ENCODE measurements around the gene MEAF6. TPM values are rescaled to one million over a fixed set of nuclear protein-coding genes. Genes with fewer than 3 reads are reported as not detected.
"Not testable (repeated sequence)": the region's sequence is repeated elsewhere in the genome, so short reads cannot be mapped to it uniquely, and the experiment has no call there.

Gene MEAF6
- total RNA-seq, 2 donors from 2014 or later, result 50.4 to 51.7 TPM

GRCh38 chr1:37533317-37534093 lies 18.9 kb upstream of the MEAF6 start:
- no peaks in the 10 kb centered on the region for H3K27me3 ChIP-seq (ENCODE audit: control insufficient read depth, insufficient read depth, low read length, poor library complexity, severe bottlenecking)
- H3K9me3 ChIP-seq (ENCODE audit: control insufficient read depth, low read length), result no peaks in the 10 kb centered on the region
- Mint-ChIP-seq H3K27ac (no peak overlapping the region), H3K9me3 (no peaks in the 10 kb centered on the region), H3K36me3 (ENCODE audit: low read depth) (peaks cover 43% of the 10 kb centered on the region), H3K4me1 (no peaks in the 10 kb centered on the region), H3K4me3 (no peak overlapping the region), H3K27me3 (ENCODE audit: insufficient read depth) (no peaks in the 10 kb centered on the region)
- no peaks in the 10 kb centered on the region for H3K4me1 ChIP-seq (ENCODE audit: control insufficient read depth, insufficient read depth, low read length)
- H3K4me3 ChIP-seq (ENCODE audit: low read length), result no peak overlapping the region
- no peak for DNase-seq
- TF ChIP-seq CTCF (conservative IDR thresholded peaks at IDR 0.05), result no peak
- no peak overlapping the region for H3K27ac ChIP-seq (ENCODE audit: low read depth, low read length)
- no peak overlapping the region for H3K9ac ChIP-seq (ENCODE audit: extremely low read depth, low read length, poor library complexity, severe bottlenecking)
- WGBS, 2 experiments (ENCODE audit: insufficient coverage in 1 of 2, insufficient read length in 1 of 2), result 93 to 94% methylated on average over 3 to 4 of the region's 4 CpGs
- H3K36me3 ChIP-seq (ENCODE audit: control insufficient read depth, insufficient read depth, low read length), result peaks cover 38% of the 10 kb centered on the region

GRCh38 chr1:37532418-37533156 lies 18.0 kb upstream of the MEAF6 start:
- H3K36me3 ChIP-seq (ENCODE audit: control insufficient read depth, insufficient read depth, low read length), result peaks cover 34% of the 10 kb centered on the region
- not testable (repeated sequence) for H3K27me3 Mint-ChIP-seq (ENCODE audit: insufficient read depth); H3K27ac ChIP-seq (ENCODE audit: low read depth, low read length); H3K9me3 ChIP-seq (ENCODE audit: control insufficient read depth, low read length); H3K9ac ChIP-seq (ENCODE audit: extremely low read depth, low read length, poor library complexity, severe bottlenecking); H3K9me3 Mint-ChIP-seq; H3K4me1 Mint-ChIP-seq; H3K27ac Mint-ChIP-seq; H3K27me3 ChIP-seq (ENCODE audit: control insufficient read depth, insufficient read depth, low read length, poor library complexity, severe bottlenecking); H3K4me3 ChIP-seq (ENCODE audit: low read length); H3K4me3 Mint-ChIP-seq; DNase-seq; H3K4me1 ChIP-seq (ENCODE audit: control insufficient read depth, insufficient read depth, low read length)
- peaks cover 37% of the 10 kb centered on the region for H3K36me3 Mint-ChIP-seq (ENCODE audit: low read depth)
- 94 to 95% methylated on average over 3 to 4 of the region's 4 CpGs for WGBS, 2 experiments (ENCODE audit: insufficient coverage in 1 of 2, insufficient read length in 1 of 2)

- not testable (repeated sequence) for H3K4me3 ChIP-seq (ENCODE audit: low read length); H3K4me1 Mint-ChIP-seq; H3K27me3 ChIP-seq (ENCODE audit: control insufficient read depth, insufficient read depth, low read length, poor library complexity, severe bottlenecking); H3K4me3 Mint-ChIP-seq; H3K27ac Mint-ChIP-seq; H3K9me3 ChIP-seq (ENCODE audit: control insufficient read depth, low read length); H3K9me3 Mint-ChIP-seq; H3K27ac ChIP-seq (ENCODE audit: low read depth, low read length); H3K4me1 ChIP-seq (ENCODE audit: control insufficient read depth, insufficient read depth, low read length); DNase-seq; H3K9ac ChIP-seq (ENCODE audit: extremely low read depth, low read length, poor library complexity, severe bottlenecking); H3K27me3 Mint-ChIP-seq (ENCODE audit: insufficient read depth)
- WGBS, 2 experiments (ENCODE audit: insufficient coverage in 1 of 2, insufficient read length in 1 of 2), result 93 to 100% methylated on average over 1 of the region's 1 CpG
- H3K36me3 ChIP-seq (ENCODE audit: control insufficient read depth, insufficient read depth, low read length), result peaks cover 11% of the 10 kb centered on the region
- peaks cover 16% of the 10 kb centered on the region for H3K36me3 Mint-ChIP-seq (ENCODE audit: low read depth)
Measured at GRCh38 chr1:37529888-37530287, 15.3 kb upstream of the MEAF6 start.

- no peak overlapping the region for H3K27ac ChIP-seq (ENCODE audit: low read depth, low read length)
- Mint-ChIP-seq H3K36me3 (ENCODE audit: low read depth) (no peaks in the 10 kb centered on the region), H3K27ac (no peak overlapping the region), H3K9me3 (peaks cover 3% of the 10 kb centered on the region), H3K27me3 (ENCODE audit: insufficient read depth) (no peaks in the 10 kb centered on the region), H3K4me3 (no peak overlapping the region), H3K4me1 (peaks cover 9% of the 10 kb centered on the region)
- no peak for DNase-seq
- no peak overlapping the region for H3K9ac ChIP-seq (ENCODE audit: extremely low read depth, low read length, poor library complexity, severe bottlenecking)
- H3K36me3 ChIP-seq (ENCODE audit: control insufficient read depth, insufficient read depth, low read length), result no peaks in the 10 kb centered on the region
- H3K4me1 ChIP-seq (ENCODE audit: control insufficient read depth, insufficient read depth, low read length), result no peaks in the 10 kb centered on the region
- H3K9me3 ChIP-seq (ENCODE audit: control insufficient read depth, low read length), result no peaks in the 10 kb centered on the region
- peaks cover 6% of the 10 kb centered on the region for H3K27me3 ChIP-seq (ENCODE audit: control insufficient read depth, insufficient read depth, low read length, poor library complexity, severe bottlenecking)
- H3K4me3 ChIP-seq (ENCODE audit: low read length), result no peak overlapping the region
- TF ChIP-seq CTCF (conservative IDR thresholded peaks at IDR 0.05), result no peak
Measured at GRCh38 chr1:37519613-37520012, 5.0 kb upstream of the MEAF6 start.

- H3K36me3 Mint-ChIP-seq (ENCODE audit: low read depth); H3K4me1 ChIP-seq (ENCODE audit: control insufficient read depth, insufficient read depth, low read length); H3K27ac Mint-ChIP-seq; H3K4me1 Mint-ChIP-seq; H3K9me3 Mint-ChIP-seq; H3K4me3 Mint-ChIP-seq; H3K9ac ChIP-seq (ENCODE audit: extremely low read depth, low read length, poor library complexity, severe bottlenecking); H3K27ac ChIP-seq (ENCODE audit: low read depth, low read length); H3K9me3 ChIP-seq (ENCODE audit: control insufficient read depth, low read length); H3K27me3 Mint-ChIP-seq (ENCODE audit: insufficient read depth); H3K4me3 ChIP-seq (ENCODE audit: low read length); H3K27me3 ChIP-seq (ENCODE audit: control insufficient read depth, insufficient read depth, low read length, poor library complexity, severe bottlenecking); DNase-seq; H3K36me3 ChIP-seq (ENCODE audit: control insufficient read depth, insufficient read depth, low read length): not testable (repeated sequence)
- 79 to 90% methylated on average over 4 to 15 of the region's 15 CpGs for WGBS, 2 experiments (ENCODE audit: insufficient coverage in 1 of 2, insufficient read length in 1 of 2)
Measured at GRCh38 chr1:37518929-37519328, 4.4 kb upstream of the MEAF6 start.

Data from endodermal cell (in vitro differentiated cells).